ENCODE data around the gene FRMD4A.

DNA sequence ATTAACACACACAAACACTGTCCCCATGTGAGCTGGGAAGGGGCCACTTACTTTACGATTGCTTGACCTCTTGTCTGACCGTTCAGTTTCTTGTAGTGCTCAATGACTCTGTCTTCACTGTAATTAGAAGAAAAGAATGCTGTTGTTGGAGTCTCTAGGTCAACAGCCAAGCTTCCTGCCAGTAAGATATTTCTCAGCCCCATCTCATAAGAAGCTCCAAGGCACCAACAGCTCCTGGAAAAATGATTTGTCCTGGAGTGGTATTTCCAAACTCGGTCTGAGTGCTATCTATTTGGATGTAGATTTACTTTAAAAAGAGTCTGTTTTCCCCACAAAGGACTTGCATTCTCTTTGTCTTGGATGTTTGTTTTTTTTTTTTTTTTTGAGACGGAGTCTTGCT lies 590.3 kb downstream of the FRMD4A start:
- TF ChIP-seq, protein P1, sequence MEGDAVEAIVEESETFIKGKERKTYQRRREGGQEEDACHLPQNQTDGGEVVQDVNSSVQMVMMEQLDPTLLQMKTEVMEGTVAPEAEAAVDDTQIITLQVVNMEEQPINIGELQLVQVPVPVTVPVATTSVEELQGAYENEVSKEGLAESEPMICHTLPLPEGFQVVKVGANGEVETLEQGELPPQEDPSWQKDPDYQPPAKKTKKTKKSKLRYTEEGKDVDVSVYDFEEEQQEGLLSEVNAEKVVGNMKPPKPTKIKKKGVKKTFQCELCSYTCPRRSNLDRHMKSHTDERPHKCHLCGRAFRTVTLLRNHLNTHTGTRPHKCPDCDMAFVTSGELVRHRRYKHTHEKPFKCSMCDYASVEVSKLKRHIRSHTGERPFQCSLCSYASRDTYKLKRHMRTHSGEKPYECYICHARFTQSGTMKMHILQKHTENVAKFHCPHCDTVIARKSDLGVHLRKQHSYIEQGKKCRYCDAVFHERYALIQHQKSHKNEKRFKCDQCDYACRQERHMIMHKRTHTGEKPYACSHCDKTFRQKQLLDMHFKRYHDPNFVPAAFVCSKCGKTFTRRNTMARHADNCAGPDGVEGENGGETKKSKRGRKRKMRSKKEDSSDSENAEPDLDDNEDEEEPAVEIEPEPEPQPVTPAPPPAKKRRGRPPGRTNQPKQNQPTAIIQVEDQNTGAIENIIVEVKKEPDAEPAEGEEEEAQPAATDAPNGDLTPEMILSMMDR (IDR thresholded peaks at IDR 0.05), result no peak
- no peak for TF ChIP-seq POLR2A (IDR thresholded peaks at IDR 0.05)

Data from testis (tissue), 2 donors.